Large intestine (tissue), 3 donors: ENCODE data around the gene OR4C6. TPM values are rescaled to one million over a fixed set of nuclear protein-coding genes. Genes with fewer than 3 reads are reported as not detected.

Experiments
- DNase-seq, 2 donors: peaks; one replicate each; pipeline versions ENCODE4 v3.0.0 to v3.0.0-alpha.2; 2013
- H3K27ac ChIP-seq: one replicate; pipeline ENCODE4 v1.5.1; 2013; ENCODE audit warnings: low read length
- H3K27me3 ChIP-seq: 2 replicates; pipeline ENCODE4 v1.6.1; 2013; ENCODE audit warnings: low read length; ENCODE audit not compliant: control insufficient read depth, insufficient read depth
- H3K36me3 ChIP-seq: 2 replicates; pipeline ENCODE4 v1.6.1; 2013; ENCODE audit warnings: low read length; ENCODE audit not compliant: control insufficient read depth, insufficient read depth
- H3K4me1 ChIP-seq: one replicate; pipeline ENCODE4 v1.6.1; 2013; ENCODE audit warnings: low read length; ENCODE audit not compliant: control insufficient read depth, insufficient read depth
- H3K4me3 ChIP-seq: one replicate; pipeline ENCODE4 v1.5.1; 2013; ENCODE audit warnings: low read length
- H3K9me3 ChIP-seq: one replicate; pipeline ENCODE4 v1.6.1; 2013; ENCODE audit warnings: mild to moderate bottlenecking, low read depth, low read length, moderate library complexity; ENCODE audit not compliant: control insufficient read depth
- WGBS: methylation state at CpG from one replicate; pipeline ENCODE4 v1.1.5; 2013; ENCODE audit warnings: low lambda C conversion rate; ENCODE audit not compliant: insufficient coverage; 5-methylcytosine and 5-hydroxymethylcytosine counted together
- polyA plus RNA-seq: library from polyadenylated mRNA; unstranded; fragments of 120-200 nt; gene quantifications from one replicate; pipeline ENCODE4 v1.2.1, GENCODE V29; 2013

Gene OR4C6
- polyA plus RNA-seq, 1 donor = not detected

DNA sequence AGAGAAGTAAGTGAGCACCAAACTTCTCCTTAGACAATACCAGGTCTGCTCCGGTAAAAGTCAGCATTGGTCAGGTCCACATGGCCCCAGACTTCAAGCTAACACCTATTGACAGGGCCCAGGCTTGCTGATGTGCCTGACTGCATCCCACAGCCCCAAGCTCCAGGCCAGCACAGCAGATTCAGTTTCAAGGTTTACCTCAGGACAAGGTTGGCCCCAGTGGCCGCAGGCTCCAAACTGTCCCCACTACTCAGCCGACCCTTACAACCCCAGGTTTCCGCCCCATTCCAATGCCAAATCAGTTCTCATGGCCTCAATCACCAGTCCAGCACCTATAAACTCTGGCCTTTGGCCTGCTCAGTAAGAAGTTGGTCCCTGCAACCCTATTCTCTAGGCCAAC is 39.4 kb downstream of the OR4C6 start:
- Histone ChIP-seq H3K36me3 (no peaks in the 10 kb centered on the region), H3K4me1 (no peaks in the 10 kb centered on the region), H3K9me3 (peaks cover 13% of the 10 kb centered on the region), H3K27me3 (no peaks in the 10 kb centered on the region), H3K4me3 (no peak overlapping the region), H3K27ac (no peak overlapping the region)
- no CpG with 5 or more reads among the region's 4 CpGs for WGBS
- DNase-seq = peak in 1 of 2 donors; percentile 0

DNA sequence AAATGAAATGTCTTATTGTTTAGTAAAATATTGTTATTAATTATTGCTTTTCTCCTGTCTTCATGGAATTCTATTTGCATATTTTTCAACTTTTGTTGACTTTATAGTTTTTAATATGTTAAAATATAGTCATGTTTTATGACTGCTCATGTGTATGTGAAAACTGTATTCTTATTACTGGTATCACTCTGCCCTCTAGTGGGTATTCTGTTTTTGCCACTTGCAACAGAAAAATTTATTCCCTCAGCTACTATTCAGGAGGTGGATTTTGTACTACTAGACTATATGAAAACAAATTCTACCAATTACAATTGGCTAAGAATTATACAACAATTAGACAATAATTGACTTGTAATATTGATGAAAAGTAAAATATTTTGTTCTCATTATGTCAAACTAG is 45.0 kb downstream of the OR4C6 start:
- H3K36me3 ChIP-seq = no peaks in the 10 kb centered on the region
- DNase-seq = no peak
- H3K4me1 ChIP-seq = no peaks in the 10 kb centered on the region
- no peak overlapping the region for H3K27ac ChIP-seq
- peaks cover 7% of the 10 kb centered on the region for H3K9me3 ChIP-seq
- no peaks in the 10 kb centered on the region for H3K27me3 ChIP-seq
- H3K4me3 ChIP-seq = no peak overlapping the region

DNA sequence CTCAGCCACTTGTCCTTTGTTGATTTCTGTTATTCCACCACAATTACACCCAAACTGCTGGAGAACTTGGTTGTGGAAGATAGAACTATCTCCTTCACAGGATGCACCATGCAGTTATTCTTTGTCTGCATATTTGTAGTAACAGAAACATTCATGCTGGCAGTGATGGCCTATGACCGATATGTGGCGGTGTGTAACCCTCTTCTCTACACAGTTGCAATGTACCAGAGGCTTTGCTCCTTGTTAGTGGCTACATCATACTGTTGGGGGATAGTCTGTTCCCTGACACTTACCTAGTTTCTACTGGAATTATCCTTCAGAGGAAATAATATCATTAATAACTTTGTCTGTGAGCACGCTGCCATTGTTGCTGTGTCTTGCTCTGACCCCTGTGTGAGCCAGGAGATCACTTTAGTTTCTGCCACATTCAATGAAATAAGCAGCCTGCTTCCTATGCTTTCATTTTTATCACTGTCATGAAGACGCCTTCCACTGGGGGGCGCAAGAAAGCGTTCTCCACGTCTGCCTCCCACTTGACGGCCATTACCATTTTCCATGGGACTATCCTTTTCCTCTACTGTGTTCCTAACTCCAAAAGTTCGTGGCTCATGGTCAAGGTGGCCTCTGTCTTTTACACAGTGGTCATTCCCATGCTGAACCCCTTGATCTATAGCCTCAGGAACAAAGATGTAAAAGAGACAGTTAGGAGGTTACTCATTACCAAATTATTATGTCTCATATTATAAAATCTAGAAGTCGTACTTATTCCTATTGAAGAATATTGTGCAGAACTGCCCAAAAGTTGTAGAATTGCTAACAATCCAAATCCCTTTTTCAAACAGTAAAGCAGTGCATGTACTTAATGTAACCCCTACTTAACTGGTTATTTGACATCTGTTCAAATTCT is 53.2 kb downstream of the OR4C6 start:
- Histone ChIP-seq H3K36me3 (no peaks in the 10 kb centered on the region), H3K9me3 (peaks cover 3% of the 10 kb centered on the region), H3K4me3 (no peak overlapping the region), H3K27me3 (no peaks in the 10 kb centered on the region), H3K27ac (no peak overlapping the region), H3K4me1 (no peaks in the 10 kb centered on the region)
- DNase-seq = no peak
- 100% methylated on average over 1 of the region's 10 CpGs for WGBS

Other genes starting within 250 kb of the OR4C6 start
- not detected for gene OR4C15, start 107.7 kb upstream of the OR4C6 start, polyA plus RNA-seq
- gene OR4C16, start 90.1 kb upstream of the OR4C6 start, polyA plus RNA-seq = not detected
- gene OR4C11, start 54.6 kb upstream of the OR4C6 start, polyA plus RNA-seq = not detected
- not detected for gene OR4P4, start 27.1 kb upstream of the OR4C6 start, polyA plus RNA-seq
- gene OR4S2, start 13.9 kb upstream of the OR4C6 start, polyA plus RNA-seq = not detected
- gene OR5D13, start 111.2 kb downstream of the OR4C6 start, polyA plus RNA-seq = not detected
- not detected for gene OR5D14, start 133.4 kb downstream of the OR4C6 start, polyA plus RNA-seq
- not detected for gene OR5L1, start 149.2 kb downstream of the OR4C6 start, polyA plus RNA-seq
- not detected for gene OR5D18, start 157.4 kb downstream of the OR4C6 start, polyA plus RNA-seq
- gene OR5L2, start 165.0 kb downstream of the OR4C6 start, polyA plus RNA-seq = not detected
- gene OR5D16, start 176.6 kb downstream of the OR4C6 start, polyA plus RNA-seq = not detected
- gene TRIM51, start 221.1 kb downstream of the OR4C6 start, polyA plus RNA-seq = not detected